ENCODE data around the gene KCNB1.

DNA sequence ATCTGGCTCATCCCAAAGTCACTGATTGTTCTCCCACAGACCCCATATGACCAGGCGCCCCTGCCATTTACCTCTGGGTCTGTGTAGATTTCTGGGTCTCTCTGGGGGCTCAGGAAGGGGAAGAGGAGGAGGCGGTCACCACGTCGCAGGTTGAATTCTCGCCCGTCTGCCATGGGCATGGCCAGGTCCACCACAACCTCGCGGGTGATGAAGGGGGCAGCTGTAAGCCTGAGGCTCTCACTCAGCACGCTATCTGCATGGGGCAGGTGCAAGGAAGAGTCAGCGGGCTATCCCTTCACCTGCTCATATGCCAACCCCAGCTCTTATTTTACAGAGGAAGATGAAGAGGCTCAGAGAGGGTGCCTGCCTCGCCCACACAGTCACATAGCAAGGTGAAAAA lies 30.5 kb upstream of the KCNB1 start:
- TF ChIP-seq, protein P1, sequence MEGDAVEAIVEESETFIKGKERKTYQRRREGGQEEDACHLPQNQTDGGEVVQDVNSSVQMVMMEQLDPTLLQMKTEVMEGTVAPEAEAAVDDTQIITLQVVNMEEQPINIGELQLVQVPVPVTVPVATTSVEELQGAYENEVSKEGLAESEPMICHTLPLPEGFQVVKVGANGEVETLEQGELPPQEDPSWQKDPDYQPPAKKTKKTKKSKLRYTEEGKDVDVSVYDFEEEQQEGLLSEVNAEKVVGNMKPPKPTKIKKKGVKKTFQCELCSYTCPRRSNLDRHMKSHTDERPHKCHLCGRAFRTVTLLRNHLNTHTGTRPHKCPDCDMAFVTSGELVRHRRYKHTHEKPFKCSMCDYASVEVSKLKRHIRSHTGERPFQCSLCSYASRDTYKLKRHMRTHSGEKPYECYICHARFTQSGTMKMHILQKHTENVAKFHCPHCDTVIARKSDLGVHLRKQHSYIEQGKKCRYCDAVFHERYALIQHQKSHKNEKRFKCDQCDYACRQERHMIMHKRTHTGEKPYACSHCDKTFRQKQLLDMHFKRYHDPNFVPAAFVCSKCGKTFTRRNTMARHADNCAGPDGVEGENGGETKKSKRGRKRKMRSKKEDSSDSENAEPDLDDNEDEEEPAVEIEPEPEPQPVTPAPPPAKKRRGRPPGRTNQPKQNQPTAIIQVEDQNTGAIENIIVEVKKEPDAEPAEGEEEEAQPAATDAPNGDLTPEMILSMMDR (IDR thresholded peaks at IDR 0.05): no peak
- TF ChIP-seq ZFX (IDR thresholded peaks at IDR 0.05; ENCODE audit: borderline replicate concordance): no peak

Data from 22Rv1 (cell line).